ENCODE data around the gene CHN1. TPM values are rescaled to one million over a fixed set of nuclear protein-coding genes. Genes with fewer than 3 reads are reported as not detected.

CHN1 gene
- total RNA-seq, 1 experiment from 2014 or later: 0.41 TPM

DNA sequence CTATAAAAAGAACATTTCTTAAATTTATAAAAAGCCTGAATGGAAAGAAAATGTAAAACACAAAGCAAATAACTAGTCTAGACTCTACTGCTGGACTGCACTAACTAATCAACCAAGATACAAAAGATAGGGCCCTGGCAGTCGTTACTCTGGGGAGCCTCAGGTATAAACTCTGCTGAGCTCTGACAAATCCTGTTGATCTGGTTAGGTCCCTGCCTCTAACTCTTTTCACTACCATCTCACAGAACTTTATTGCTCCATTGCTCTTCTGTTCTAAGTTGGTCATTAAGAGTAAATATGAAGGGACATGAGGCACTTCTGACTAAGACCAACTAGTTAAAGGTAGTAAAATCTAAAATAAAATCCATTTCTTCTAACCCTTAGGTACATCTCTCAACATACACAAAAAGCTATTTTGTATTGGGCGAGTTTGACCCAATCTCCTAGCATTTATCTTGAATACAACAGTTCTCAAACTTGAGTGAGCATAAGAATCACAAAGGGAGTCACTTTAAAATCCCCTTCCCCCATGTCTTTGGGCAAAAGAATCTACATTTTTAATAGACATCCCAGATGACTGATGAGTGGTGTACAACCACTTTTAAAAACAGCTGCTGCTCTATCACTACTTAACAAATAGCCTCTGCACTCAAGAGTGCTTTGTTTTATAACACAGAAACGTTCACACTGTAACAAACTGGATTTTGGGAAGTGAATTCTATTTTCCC, 2.5 kb downstream of the CHN1 start:
- no peak for DNase-seq
- H3K27me3 Mint-ChIP-seq (ENCODE audit: insufficient read depth, unreplicated experiment): peaks cover 21% of the 10 kb centered on the region
- intact Hi-C loops (cut with micrococcal nuclease; ENCODE audit: unreplicated experiment): no loop called here
- H3K27ac Mint-ChIP-seq (ENCODE audit: unreplicated experiment): no peak overlapping the region
- Histone ChIP-seq H3K36me3 (ENCODE audit: control insufficient read depth, insufficient read depth, low read length) (no peaks in the 10 kb centered on the region), H3K27me3 (replicated peaks; ENCODE audit: control insufficient read depth, insufficient read depth, low read length) (no peaks in the 10 kb centered on the region; the same call in 1 of the 2 replicates), H3K4me1 (no peaks in the 10 kb centered on the region), H3K9me3 (no peaks in the 10 kb centered on the region), H3K4me3 (ENCODE audit: low read depth, low read length) (no peak overlapping the region)
- no peaks in the 10 kb centered on the region for H3K36me3 Mint-ChIP-seq (ENCODE audit: insufficient read depth, unreplicated experiment)
- ChIA-PET CTCF (interaction anchor here (0.6 kb wide), 1 partner anchor 1588 kb away, joined by 5 read pairs; no protein-coding TSS in a partner anchor), POLR2A (no interaction called here)
- no peak overlapping the region for H3K4me3 Mint-ChIP-seq (ENCODE audit: unreplicated experiment)
- H3K9me3 Mint-ChIP-seq (ENCODE audit: unreplicated experiment): no peaks in the 10 kb centered on the region
- no TSS peak for BruUV-seq (replicated peaks)
- peaks cover 5% of the 10 kb centered on the region for H3K4me1 Mint-ChIP-seq (ENCODE audit: low read depth, unreplicated experiment)
- TF ChIP-seq, protein P1, sequence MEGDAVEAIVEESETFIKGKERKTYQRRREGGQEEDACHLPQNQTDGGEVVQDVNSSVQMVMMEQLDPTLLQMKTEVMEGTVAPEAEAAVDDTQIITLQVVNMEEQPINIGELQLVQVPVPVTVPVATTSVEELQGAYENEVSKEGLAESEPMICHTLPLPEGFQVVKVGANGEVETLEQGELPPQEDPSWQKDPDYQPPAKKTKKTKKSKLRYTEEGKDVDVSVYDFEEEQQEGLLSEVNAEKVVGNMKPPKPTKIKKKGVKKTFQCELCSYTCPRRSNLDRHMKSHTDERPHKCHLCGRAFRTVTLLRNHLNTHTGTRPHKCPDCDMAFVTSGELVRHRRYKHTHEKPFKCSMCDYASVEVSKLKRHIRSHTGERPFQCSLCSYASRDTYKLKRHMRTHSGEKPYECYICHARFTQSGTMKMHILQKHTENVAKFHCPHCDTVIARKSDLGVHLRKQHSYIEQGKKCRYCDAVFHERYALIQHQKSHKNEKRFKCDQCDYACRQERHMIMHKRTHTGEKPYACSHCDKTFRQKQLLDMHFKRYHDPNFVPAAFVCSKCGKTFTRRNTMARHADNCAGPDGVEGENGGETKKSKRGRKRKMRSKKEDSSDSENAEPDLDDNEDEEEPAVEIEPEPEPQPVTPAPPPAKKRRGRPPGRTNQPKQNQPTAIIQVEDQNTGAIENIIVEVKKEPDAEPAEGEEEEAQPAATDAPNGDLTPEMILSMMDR (IDR thresholded peaks at IDR 0.05; ENCODE audit: insufficient read depth in 1 of 2, low read depth in 1 of 2, low read length in 1 of 2, severe bottlenecking in 1 of 2, unreplicated experiment in 1 of 2): no peak

DNA sequence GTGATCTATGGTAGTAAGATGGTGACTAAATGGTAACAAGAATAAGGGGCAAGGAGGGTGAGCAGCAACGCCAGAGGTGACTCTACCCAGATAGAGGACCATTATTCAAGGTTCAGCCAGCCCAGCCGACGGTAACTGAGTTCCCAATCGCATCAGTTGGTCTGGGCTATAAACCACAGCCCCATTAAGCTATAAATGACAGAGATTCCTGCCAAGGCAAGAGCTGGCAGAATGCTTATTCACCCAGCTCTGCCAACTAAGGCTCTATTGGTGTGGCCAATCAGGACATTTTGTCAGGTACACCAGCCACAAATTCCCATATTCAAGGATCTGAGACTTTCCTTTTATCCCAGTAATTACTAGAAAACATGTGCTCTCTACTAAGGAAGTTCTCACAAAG, 3.6 kb downstream of the CHN1 start:
- peaks cover 5% of the 10 kb centered on the region for H3K4me1 Mint-ChIP-seq (ENCODE audit: low read depth, unreplicated experiment)
- no peak for DNase-seq
- H3K9me3 ChIP-seq: no peaks in the 10 kb centered on the region
- H3K9me3 Mint-ChIP-seq (ENCODE audit: unreplicated experiment): no peaks in the 10 kb centered on the region
- POLR2A ChIA-PET: no interaction called here
- H3K4me3 ChIP-seq (ENCODE audit: low read depth, low read length): no peak overlapping the region
- TF ChIP-seq, protein P1 (IDR thresholded peaks at IDR 0.05; ENCODE audit: insufficient read depth in 1 of 2, low read depth in 1 of 2, low read length in 1 of 2, severe bottlenecking in 1 of 2, unreplicated experiment in 1 of 2): no peak
- H3K4me1 ChIP-seq: no peaks in the 10 kb centered on the region
- BruUV-seq (replicated peaks): no TSS peak
- no peak overlapping the region for H3K27ac Mint-ChIP-seq (ENCODE audit: unreplicated experiment)
- H3K36me3 ChIP-seq (ENCODE audit: control insufficient read depth, insufficient read depth, low read length): no peaks in the 10 kb centered on the region
- H3K27me3 Mint-ChIP-seq (ENCODE audit: insufficient read depth, unreplicated experiment): peaks cover 23% of the 10 kb centered on the region
- H3K36me3 Mint-ChIP-seq (ENCODE audit: insufficient read depth, unreplicated experiment): no peaks in the 10 kb centered on the region
- CTCF ChIA-PET: no interaction called here
- intact Hi-C loops (cut with micrococcal nuclease; ENCODE audit: unreplicated experiment): no loop called here
- no peak overlapping the region for H3K4me3 Mint-ChIP-seq (ENCODE audit: unreplicated experiment)
- H3K27me3 ChIP-seq (replicated peaks; ENCODE audit: control insufficient read depth, insufficient read depth, low read length): no peaks in the 10 kb centered on the region; the same call in 1 of the 2 replicates

GRCh38 chr2:174997110-174997509, 8.1 kb downstream of the CHN1 start:
- POLR2A ChIA-PET: no interaction called here
- Mint-ChIP-seq H3K4me1 (ENCODE audit: low read depth, unreplicated experiment) (no peaks in the 10 kb centered on the region), H3K9me3 (ENCODE audit: unreplicated experiment) (no peaks in the 10 kb centered on the region), H3K4me3 (ENCODE audit: unreplicated experiment) (no peak overlapping the region), H3K27me3 (ENCODE audit: insufficient read depth, unreplicated experiment) (peaks cover 21% of the 10 kb centered on the region), H3K27ac (ENCODE audit: unreplicated experiment) (no peak overlapping the region), H3K36me3 (ENCODE audit: insufficient read depth, unreplicated experiment) (no peaks in the 10 kb centered on the region)
- DNase-seq: no peak
- Histone ChIP-seq H3K4me3 (ENCODE audit: low read depth, low read length) (no peak overlapping the region), H3K9me3 (no peaks in the 10 kb centered on the region), H3K4me1 (no peaks in the 10 kb centered on the region), H3K27me3 (replicated peaks; ENCODE audit: control insufficient read depth, insufficient read depth, low read length) (no peaks in the 10 kb centered on the region; the same call in 1 of the 2 replicates), H3K36me3 (ENCODE audit: control insufficient read depth, insufficient read depth, low read length) (no peaks in the 10 kb centered on the region)
- no TSS peak for BruUV-seq (replicated peaks)
- intact Hi-C loops (cut with micrococcal nuclease; ENCODE audit: unreplicated experiment): no loop called here
- CTCF ChIA-PET: no interaction called here
- TF ChIP-seq, protein P1 (IDR thresholded peaks at IDR 0.05; ENCODE audit: insufficient read depth in 1 of 2, low read depth in 1 of 2, low read length in 1 of 2, severe bottlenecking in 1 of 2, unreplicated experiment in 1 of 2): no peak
